Calu3 (cell line): ENCODE data around the gene UNC13C. TPM values are rescaled to one million over a fixed set of nuclear protein-coding genes. Genes with fewer than 3 reads are reported as not detected.

Experiments used
- BruUV-seq: library from RNA; stranded (reverse); fragments of 400-500 nt; replicated peaks from 2 replicates; lab custom pipeline; 2021; lab: Mats Ljungman, UMichigan
- CTCF ChIA-PET: fragments of 300-600 bp; sonication (Branson Sonifier 250); formaldehyde crosslinking; loops from one replicate; lab custom pipeline; 2022; ENCODE audit warnings: antibody characterized with exemption; lab: Charles Lee
- DNase-seq: peaks from one replicate; pipeline ENCODE4 v3.0.0; 2022
- H3K27ac Mint-ChIP-seq: one replicate; pipeline ENCODE4 v1.8.0; 2022; ENCODE audit warnings: mixed read lengths; ENCODE audit not compliant: unreplicated experiment
- H3K27me3 Mint-ChIP-seq: one replicate; pipeline ENCODE4 v1.8.0; 2022; ENCODE audit warnings: mixed read lengths; ENCODE audit not compliant: unreplicated experiment
- H3K36me3 Mint-ChIP-seq: one replicate; pipeline ENCODE4 v1.8.0; 2022; ENCODE audit warnings: mild to moderate bottlenecking, moderate library complexity, mixed read lengths; ENCODE audit not compliant: insufficient read depth, unreplicated experiment
- H3K4me1 Mint-ChIP-seq: one replicate; pipeline ENCODE4 v1.8.0; 2022; ENCODE audit warnings: mild to moderate bottlenecking, low read depth, mixed read lengths; ENCODE audit not compliant: unreplicated experiment
- H3K4me3 Mint-ChIP-seq: one replicate; pipeline ENCODE4 v1.8.0; 2022; ENCODE audit warnings: mild to moderate bottlenecking, low read depth, moderate library complexity, mixed read lengths; ENCODE audit not compliant: unreplicated experiment
- H3K9me3 Mint-ChIP-seq: one replicate; pipeline ENCODE4 v1.8.0; 2022; ENCODE audit warnings: low read depth, mixed read lengths; ENCODE audit not compliant: unreplicated experiment
- CTCF ChIP-seq: fragments of 200-600 bp; IDR thresholded peaks from one replicate; pipeline ENCODE4 v1.8.0; 2022; ENCODE audit warnings: antibody characterized with exemption; ENCODE audit not compliant: unreplicated experiment
- intact Hi-C: fragments of 100-400 bp; cut with micrococcal nuclease; formaldehyde crosslinking; loops from one replicate; pipeline ENCODE4 v1.10.0; 2022; ENCODE audit not compliant: unreplicated experiment
- total RNA-seq: library from RNA; stranded (reverse); gene quantifications from 2 replicates; pipeline ENCODE4 v1.2.3, GENCODE V29; 2022

The UNC13C gene
- total RNA-seq, 1 experiment from 2014 or later = 0.38 TPM

GRCh38 chr15:54585063-54585462 lies 606.8 kb downstream of the UNC13C start:
- H3K27ac Mint-ChIP-seq = no peak overlapping the region
- intact Hi-C loops = no loop called here
- H3K36me3 Mint-ChIP-seq = no peaks in the 10 kb centered on the region
- peaks cover 16% of the 10 kb centered on the region for H3K9me3 Mint-ChIP-seq
- no peak for TF ChIP-seq CTCF
- BruUV-seq = no TSS peak
- no peaks in the 10 kb centered on the region for H3K4me1 Mint-ChIP-seq
- no peaks in the 10 kb centered on the region for H3K27me3 Mint-ChIP-seq
- CTCF ChIA-PET = no interaction called here
- no peak for DNase-seq
- no peak overlapping the region for H3K4me3 Mint-ChIP-seq

GRCh38 chr15:54594115-54594514 lies 615.9 kb downstream of the UNC13C start:
- Mint-ChIP-seq H3K36me3 (no peaks in the 10 kb centered on the region), H3K4me1 (no peaks in the 10 kb centered on the region), H3K4me3 (no peak overlapping the region), H3K27me3 (no peaks in the 10 kb centered on the region), H3K27ac (no peak overlapping the region), H3K9me3 (peaks cover 13% of the 10 kb centered on the region)
- intact Hi-C loops = no loop called here
- DNase-seq = no peak
- CTCF ChIA-PET = no interaction called here
- BruUV-seq = no TSS peak
- no peak for TF ChIP-seq CTCF

GRCh38 chr15:54599386-54599785 lies 621.1 kb downstream of the UNC13C start:
- Mint-ChIP-seq H3K4me3 (no peak overlapping the region), H3K4me1 (no peaks in the 10 kb centered on the region), H3K27ac (no peak overlapping the region), H3K36me3 (no peaks in the 10 kb centered on the region), H3K27me3 (no peaks in the 10 kb centered on the region), H3K9me3 (peaks cover 15% of the 10 kb centered on the region)
- no TSS peak for BruUV-seq
- no peak for DNase-seq
- intact Hi-C loops = no loop called here
- TF ChIP-seq CTCF = no peak
- CTCF ChIA-PET = no interaction called here

- intact Hi-C loops = no loop called here
- no peak for DNase-seq
- H3K4me3 Mint-ChIP-seq = no peak overlapping the region
- CTCF ChIA-PET = no interaction called here
- H3K9me3 Mint-ChIP-seq = peaks cover 10% of the 10 kb centered on the region
- BruUV-seq = no TSS peak
- no peaks in the 10 kb centered on the region for H3K4me1 Mint-ChIP-seq
- no peak overlapping the region for H3K27ac Mint-ChIP-seq
- H3K36me3 Mint-ChIP-seq = no peaks in the 10 kb centered on the region
- H3K27me3 Mint-ChIP-seq = no peaks in the 10 kb centered on the region
- TF ChIP-seq CTCF = no peak
These were observed 626.8 kb downstream of the UNC13C start for GRCh38 chr15:54605043-54605442.

- H3K9me3 Mint-ChIP-seq = peaks cover 8% of the 10 kb centered on the region
- no peak for TF ChIP-seq CTCF
- H3K36me3 Mint-ChIP-seq = no peaks in the 10 kb centered on the region
- no peak overlapping the region for H3K4me3 Mint-ChIP-seq
- no TSS peak for BruUV-seq
- H3K27ac Mint-ChIP-seq = no peak overlapping the region
- intact Hi-C loops = no loop called here
- CTCF ChIA-PET = no interaction called here
- no peaks in the 10 kb centered on the region for H3K4me1 Mint-ChIP-seq
- H3K27me3 Mint-ChIP-seq = no peaks in the 10 kb centered on the region
- no peak for DNase-seq
These were observed 627.3 kb downstream of the UNC13C start for GRCh38 chr15:54605556-54605955.
